Measurements from ENCODE around the gene TSHR. TPM values are rescaled to one million over a fixed set of nuclear protein-coding genes. Genes with fewer than 3 reads are reported as not detected.
"Not testable (repeated sequence)": the region's sequence is repeated elsewhere in the genome, so short reads cannot be mapped to it uniquely, and the experiment has no call there.

TSHR gene
- total RNA-seq, 4 donors from 2014 or later, result not detected

DNA sequence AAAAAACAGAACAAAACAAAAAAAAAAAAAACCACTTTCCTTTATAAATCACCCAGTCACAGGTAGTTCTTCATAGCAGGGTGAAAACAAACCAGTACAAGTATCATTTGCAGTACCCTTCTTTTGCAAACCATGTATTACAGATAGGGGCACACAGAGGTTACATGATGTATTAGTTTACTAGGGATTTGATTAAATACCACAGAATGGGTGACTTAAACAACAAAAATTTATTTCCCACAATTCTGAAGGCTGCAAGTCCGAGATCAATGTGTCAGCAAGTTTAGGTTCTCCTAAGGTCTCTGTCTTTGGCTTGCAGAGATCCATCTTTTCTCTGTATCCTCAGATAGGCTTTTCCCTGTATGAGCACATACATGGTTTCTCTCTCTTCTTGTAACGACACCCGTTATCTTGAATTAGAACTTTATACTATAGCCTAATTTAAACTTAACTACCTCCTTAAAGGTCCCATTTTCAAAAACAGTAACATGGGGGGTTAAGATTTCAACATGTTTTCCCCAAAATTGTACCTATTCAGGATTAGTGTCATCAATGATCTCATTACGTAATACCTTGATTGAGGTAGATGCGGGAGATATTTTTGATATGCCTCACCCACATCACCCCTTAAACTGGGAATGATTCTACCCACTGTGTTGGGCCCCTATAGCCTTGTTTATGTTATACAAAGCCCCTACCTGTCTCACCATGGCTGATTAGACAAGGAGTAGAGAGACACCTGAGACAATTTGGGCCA is 10.4 kb upstream of the TSHR start:
- Histone ChIP-seq H3K4me3 (no peak overlapping the region), H3K27ac (no peak overlapping the region), H3K36me3 (no peaks in the 10 kb centered on the region), H3K4me1 (peaks cover 0 to 7% (median 2%) of the 10 kb centered on the region in 4 donors), H3K9me3 (no peaks in the 10 kb centered on the region), H3K27me3 (no peaks in the 10 kb centered on the region)
- TF ChIP-seq, protein P1, sequence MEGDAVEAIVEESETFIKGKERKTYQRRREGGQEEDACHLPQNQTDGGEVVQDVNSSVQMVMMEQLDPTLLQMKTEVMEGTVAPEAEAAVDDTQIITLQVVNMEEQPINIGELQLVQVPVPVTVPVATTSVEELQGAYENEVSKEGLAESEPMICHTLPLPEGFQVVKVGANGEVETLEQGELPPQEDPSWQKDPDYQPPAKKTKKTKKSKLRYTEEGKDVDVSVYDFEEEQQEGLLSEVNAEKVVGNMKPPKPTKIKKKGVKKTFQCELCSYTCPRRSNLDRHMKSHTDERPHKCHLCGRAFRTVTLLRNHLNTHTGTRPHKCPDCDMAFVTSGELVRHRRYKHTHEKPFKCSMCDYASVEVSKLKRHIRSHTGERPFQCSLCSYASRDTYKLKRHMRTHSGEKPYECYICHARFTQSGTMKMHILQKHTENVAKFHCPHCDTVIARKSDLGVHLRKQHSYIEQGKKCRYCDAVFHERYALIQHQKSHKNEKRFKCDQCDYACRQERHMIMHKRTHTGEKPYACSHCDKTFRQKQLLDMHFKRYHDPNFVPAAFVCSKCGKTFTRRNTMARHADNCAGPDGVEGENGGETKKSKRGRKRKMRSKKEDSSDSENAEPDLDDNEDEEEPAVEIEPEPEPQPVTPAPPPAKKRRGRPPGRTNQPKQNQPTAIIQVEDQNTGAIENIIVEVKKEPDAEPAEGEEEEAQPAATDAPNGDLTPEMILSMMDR (IDR thresholded peaks at IDR 0.05), result no peak
- no peak for TF ChIP-seq POLR2A (IDR thresholded peaks at IDR 0.05)
- no peak for DNase-seq

DNA sequence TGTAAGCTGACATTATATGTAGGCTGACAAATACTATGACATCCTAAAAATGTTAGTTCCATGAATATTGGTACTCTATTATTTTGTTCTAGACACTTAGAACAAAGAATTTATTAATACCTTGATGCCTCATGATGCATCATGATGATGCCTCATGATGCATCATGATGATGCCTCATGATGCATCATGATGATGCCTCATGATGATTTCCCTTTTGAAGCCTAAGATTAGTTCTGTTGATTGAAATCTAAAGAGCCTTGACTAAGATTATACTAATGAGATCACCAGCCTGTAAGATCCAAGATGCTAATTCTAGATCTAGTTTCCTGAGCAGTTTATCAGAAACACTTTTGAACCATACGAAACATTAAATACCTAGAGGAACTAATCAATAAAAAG is 9.2 kb upstream of the TSHR start:
- Histone ChIP-seq H3K4me1 (peaks cover 0 to 1% (median under 1%) of the 10 kb centered on the region in 4 donors), H3K4me3 (no peak overlapping the region), H3K27me3 (no peaks in the 10 kb centered on the region), H3K27ac (no peak overlapping the region), H3K9me3 (no peaks in the 10 kb centered on the region), H3K36me3 (no peaks in the 10 kb centered on the region)
- no peak for DNase-seq
- TF ChIP-seq POLR2A (IDR thresholded peaks at IDR 0.05), result no peak
- TF ChIP-seq, protein P1 (IDR thresholded peaks at IDR 0.05), result no peak

DNA sequence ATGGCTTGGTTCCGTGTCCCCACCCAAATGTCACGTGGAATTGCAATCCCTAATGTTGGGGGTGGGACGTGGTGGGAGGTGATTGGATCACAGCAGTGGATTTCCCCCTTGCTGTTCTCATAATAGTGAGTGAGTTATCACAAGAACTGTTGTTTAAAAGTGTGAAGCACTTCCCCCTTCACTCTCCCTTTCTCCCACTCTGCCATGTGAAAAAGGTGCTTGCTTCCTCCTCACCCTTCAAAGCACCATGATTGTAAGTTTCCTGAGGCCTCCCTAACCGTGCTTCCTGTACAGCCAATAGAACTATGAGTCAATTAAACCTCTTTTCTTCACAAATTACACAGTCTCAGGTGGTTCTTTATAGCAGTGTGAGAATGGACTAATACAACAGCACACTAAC is 8.6 kb upstream of the TSHR start:
- no peak overlapping the region for H3K27ac ChIP-seq
- no peaks in the 10 kb centered on the region for H3K36me3 ChIP-seq
- H3K4me3 ChIP-seq, result no peak overlapping the region
- no peaks in the 10 kb centered on the region for H3K9me3 ChIP-seq
- no peaks in the 10 kb centered on the region for H3K4me1 ChIP-seq
- TF ChIP-seq, protein P1 (IDR thresholded peaks at IDR 0.05), result no peak
- no peak for TF ChIP-seq POLR2A (IDR thresholded peaks at IDR 0.05)
- H3K27me3 ChIP-seq, result no peaks in the 10 kb centered on the region
- DNase-seq, result no peak

DNA sequence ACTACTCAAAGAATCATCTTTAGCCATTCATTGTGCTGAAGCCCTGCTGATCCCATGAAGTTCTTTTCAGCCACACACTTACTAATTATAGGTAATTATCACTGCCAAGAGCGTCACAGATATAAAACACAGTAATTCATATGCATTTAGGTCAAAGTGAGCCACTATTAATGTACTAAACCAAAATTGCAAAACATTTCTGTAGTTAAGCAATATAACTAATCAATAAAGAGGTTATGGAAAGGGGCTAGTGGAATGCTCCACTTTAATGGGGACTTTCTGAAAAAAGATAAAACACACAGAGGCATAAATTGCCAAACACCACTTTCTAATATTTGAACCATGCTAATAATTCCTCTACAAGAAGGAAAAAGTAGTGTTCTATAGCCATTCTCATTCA is 7.1 kb upstream of the TSHR start:
- no peaks in the 10 kb centered on the region for H3K27me3 ChIP-seq
- no peak for DNase-seq
- no peaks in the 10 kb centered on the region for H3K9me3 ChIP-seq
- H3K27ac ChIP-seq, result no peak overlapping the region
- no peak for TF ChIP-seq POLR2A (IDR thresholded peaks at IDR 0.05)
- TF ChIP-seq, protein P1 (IDR thresholded peaks at IDR 0.05), result no peak
- no peaks in the 10 kb centered on the region for H3K4me1 ChIP-seq
- no peak overlapping the region for H3K4me3 ChIP-seq
- no peaks in the 10 kb centered on the region for H3K36me3 ChIP-seq

DNA sequence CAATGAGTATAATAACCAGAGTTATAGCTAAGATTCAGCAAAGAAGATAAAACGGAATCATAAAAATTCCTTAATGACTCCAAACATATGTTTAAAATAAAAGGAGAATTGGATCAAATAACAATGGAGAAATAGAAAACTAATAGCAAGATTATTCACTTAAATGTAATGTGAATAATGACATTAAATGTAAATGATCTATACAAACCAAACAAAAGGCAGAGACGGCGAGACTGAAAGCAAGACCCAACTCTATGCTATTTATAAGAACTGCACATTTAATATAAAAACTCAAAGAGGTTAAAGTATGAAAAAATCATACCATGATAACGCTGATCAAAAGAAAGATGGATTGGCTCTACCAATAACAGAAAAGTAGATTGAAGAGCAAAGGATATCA is 3.9 kb upstream of the TSHR start:
- no peaks in the 10 kb centered on the region for H3K9me3 ChIP-seq
- peaks cover 0 to 9% (median 0%) of the 10 kb centered on the region in 4 donors for H3K4me1 ChIP-seq
- no peaks in the 10 kb centered on the region for H3K36me3 ChIP-seq
- TF ChIP-seq, protein P1 (IDR thresholded peaks at IDR 0.05), result no peak
- no peak for TF ChIP-seq POLR2A (IDR thresholded peaks at IDR 0.05)
- no peaks in the 10 kb centered on the region for H3K27me3 ChIP-seq
- no peak overlapping the region for H3K4me3 ChIP-seq
- H3K27ac ChIP-seq, result no peak overlapping the region
- no peak for DNase-seq

DNA sequence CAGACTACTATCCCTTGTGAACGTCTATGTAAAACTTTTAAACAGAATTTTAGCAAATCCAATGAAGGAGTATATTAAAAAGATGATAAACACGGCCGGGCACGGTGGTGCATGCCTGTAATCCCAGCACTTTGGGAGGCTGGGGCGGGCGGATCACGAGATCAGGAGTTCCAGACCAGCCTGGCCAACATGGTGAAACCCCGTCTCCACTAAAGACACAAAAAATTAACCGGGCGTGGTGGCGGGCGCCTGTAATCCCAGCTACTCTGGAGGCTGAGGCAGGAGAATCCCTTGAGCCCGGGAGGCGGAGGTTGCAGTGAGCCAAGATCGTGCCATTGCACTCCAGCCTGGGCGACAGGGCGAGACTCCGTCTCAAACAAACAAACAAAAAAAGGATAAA is 2.2 kb upstream of the TSHR start:
- not testable (repeated sequence) for DNase-seq

More for the DNA sequence above, 2.2 kb upstream of the TSHR start:
- not testable (repeated sequence) for H3K4me3 ChIP-seq, H3K27me3 ChIP-seq, H3K9me3 ChIP-seq, H3K4me1 ChIP-seq, H3K27ac ChIP-seq, H3K36me3 ChIP-seq

Measured in Peyer's patch (tissue), 4 donors.